Measurements from ENCODE around the gene ZC3H6.

DNA sequence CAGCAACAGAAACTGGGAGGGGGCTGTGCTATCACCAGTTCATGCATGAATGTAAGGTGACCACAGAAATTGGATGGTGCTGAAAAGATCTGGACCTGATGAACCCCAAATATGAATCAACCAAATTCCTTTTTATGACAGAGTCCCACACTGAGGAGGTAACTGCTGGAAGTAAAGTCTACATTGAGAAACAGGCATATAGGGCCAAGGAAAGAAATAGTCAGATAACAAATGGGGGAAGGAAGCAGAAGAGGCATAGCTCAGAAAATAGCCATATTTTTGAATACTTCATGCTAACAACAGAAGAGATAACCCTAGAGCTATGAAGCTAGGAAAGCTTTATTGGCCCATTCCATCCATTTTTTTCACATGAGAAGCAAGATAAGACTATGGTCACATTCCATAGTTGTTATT is 25.8 kb downstream of the ZC3H6 start:
- no peak for TF ChIP-seq EZH2phosphoT487 (IDR thresholded peaks at IDR 0.05; ENCODE audit: borderline replicate concordance)
- TF ChIP-seq, protein P1, sequence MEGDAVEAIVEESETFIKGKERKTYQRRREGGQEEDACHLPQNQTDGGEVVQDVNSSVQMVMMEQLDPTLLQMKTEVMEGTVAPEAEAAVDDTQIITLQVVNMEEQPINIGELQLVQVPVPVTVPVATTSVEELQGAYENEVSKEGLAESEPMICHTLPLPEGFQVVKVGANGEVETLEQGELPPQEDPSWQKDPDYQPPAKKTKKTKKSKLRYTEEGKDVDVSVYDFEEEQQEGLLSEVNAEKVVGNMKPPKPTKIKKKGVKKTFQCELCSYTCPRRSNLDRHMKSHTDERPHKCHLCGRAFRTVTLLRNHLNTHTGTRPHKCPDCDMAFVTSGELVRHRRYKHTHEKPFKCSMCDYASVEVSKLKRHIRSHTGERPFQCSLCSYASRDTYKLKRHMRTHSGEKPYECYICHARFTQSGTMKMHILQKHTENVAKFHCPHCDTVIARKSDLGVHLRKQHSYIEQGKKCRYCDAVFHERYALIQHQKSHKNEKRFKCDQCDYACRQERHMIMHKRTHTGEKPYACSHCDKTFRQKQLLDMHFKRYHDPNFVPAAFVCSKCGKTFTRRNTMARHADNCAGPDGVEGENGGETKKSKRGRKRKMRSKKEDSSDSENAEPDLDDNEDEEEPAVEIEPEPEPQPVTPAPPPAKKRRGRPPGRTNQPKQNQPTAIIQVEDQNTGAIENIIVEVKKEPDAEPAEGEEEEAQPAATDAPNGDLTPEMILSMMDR (conservative IDR thresholded peaks at IDR 0.05; ENCODE audit: low read length), result no peak
